ENCODE measurements around the gene GLT6D1.

GLT6D1 gene

DNA sequence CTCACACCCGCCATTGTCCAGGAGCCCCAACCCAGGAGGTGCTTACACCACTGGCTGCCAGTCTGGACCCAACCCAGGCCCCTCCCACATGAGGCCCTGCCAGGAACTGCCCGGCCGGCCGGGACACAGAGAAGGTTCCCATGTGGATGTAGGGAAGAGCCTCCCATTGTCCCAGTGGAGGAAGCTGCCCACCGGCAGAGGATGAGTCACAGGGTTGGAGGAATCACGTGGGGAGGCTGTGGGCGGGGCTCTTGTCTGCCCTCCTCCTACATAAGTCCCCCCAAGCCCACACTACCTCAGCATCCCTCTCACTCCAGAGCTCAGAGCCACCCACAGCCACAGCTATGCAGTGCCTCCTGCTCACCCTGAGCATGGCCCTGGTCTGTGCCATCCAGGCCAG lies 51.7 kb downstream of the GLT6D1 start:
- H3K4me3 ChIP-seq (ENCODE audit: low read depth, low read length): no peak overlapping the region

- no peak overlapping the region for H3K4me3 ChIP-seq (ENCODE audit: low read depth, low read length)
Observed at GRCh38 chr9:135586601-135587109, 52.7 kb downstream of the GLT6D1 start.

GRCh38 chr9:135584934-135585333 lies 54.4 kb downstream of the GLT6D1 start:
- H3K4me3 ChIP-seq (ENCODE audit: low read depth, low read length): no peak overlapping the region

GRCh38 chr9:135584371-135584770 lies 55.0 kb downstream of the GLT6D1 start:
- no peak overlapping the region for H3K4me3 ChIP-seq (ENCODE audit: low read depth, low read length)

GRCh38 chr9:135583688-135584011 lies 55.7 kb downstream of the GLT6D1 start:
- H3K4me3 ChIP-seq (ENCODE audit: low read depth, low read length): no peak overlapping the region

- H3K4me3 ChIP-seq (ENCODE audit: low read depth, low read length): no peak overlapping the region
Observed at GRCh38 chr9:135582966-135583687, 56.2 kb downstream of the GLT6D1 start.

- H3K4me3 ChIP-seq (ENCODE audit: low read depth, low read length): no peak overlapping the region
Observed at GRCh38 chr9:135582541-135582940, 56.8 kb downstream of the GLT6D1 start.

GRCh38 chr9:135581636-135582426 lies 57.5 kb downstream of the GLT6D1 start:
- no peak overlapping the region for H3K4me3 ChIP-seq (ENCODE audit: low read depth, low read length)

GRCh38 chr9:135580664-135581380 lies 58.5 kb downstream of the GLT6D1 start:
- H3K4me3 ChIP-seq (ENCODE audit: low read depth, low read length): no peak overlapping the region

- no peak overlapping the region for H3K4me3 ChIP-seq (ENCODE audit: low read depth, low read length)
Observed at GRCh38 chr9:135579889-135580660, 59.3 kb downstream of the GLT6D1 start.

- no peak overlapping the region for H3K4me3 ChIP-seq (ENCODE audit: low read depth, low read length)
Observed at GRCh38 chr9:135579356-135579755, 60.0 kb downstream of the GLT6D1 start.

DNA sequence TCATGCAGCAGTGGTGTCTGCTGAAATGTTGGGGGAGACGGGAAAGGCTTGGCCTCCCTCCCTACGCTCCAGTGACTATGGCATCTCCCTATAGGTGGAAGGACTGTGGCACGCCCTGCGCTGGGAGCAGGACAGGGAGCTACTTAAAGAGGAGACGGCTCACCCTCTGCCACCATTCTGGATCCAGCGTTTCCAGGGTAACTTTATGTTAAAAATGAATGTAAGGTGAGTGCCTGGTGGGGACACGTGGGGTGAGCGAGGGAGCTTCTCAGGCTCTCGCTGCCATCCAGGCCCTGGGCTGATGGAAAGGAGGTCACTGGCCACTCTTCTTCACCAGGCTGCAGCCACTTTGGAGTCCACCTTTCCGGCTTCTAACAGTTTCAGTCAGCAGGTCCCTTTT lies 62.1 kb downstream of the GLT6D1 start:
- H3K4me3 ChIP-seq (ENCODE audit: low read depth, low read length): no peak overlapping the region

GRCh38 chr9:135575995-135576631 lies 63.2 kb downstream of the GLT6D1 start:
- H3K4me3 ChIP-seq (ENCODE audit: low read depth, low read length): no peak overlapping the region

- H3K4me3 ChIP-seq (ENCODE audit: low read depth, low read length): no peak overlapping the region
Observed at GRCh38 chr9:135574943-135575342, 64.4 kb downstream of the GLT6D1 start.

DNA sequence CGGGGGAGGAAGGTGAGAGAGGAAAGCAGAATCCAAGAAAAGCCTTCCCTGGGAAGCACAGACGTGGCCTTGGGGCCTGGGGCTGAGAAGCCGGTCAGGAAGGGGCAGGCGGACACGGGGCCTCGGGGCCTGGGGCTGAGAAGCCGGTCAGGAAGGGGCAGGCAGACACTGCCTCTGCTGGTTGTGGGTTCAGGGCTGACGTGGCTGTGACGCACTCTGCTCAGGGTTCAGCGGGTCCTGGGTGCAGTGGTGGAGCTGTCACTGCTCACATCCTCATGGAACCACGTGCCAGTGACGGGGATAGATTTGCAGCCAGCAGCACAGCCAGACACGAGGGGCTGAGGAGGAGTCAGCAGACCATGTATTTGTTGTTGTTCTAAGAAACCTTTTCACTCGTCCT lies 65.0 kb downstream of the GLT6D1 start:
- no peak overlapping the region for H3K4me3 ChIP-seq (ENCODE audit: low read depth, low read length)

Measured in iPS-11a (cell line).